KBM-7 (cell line): ENCODE results near the gene ONECUT2.
"Not testable (repeated sequence)": the region's sequence is repeated elsewhere in the genome, so short reads cannot be mapped to it uniquely, and the experiment has no call there.

Experiments
- DNase-seq: peaks from one replicate; pipeline ENCODE4 v3.0.0-alpha.2; 2015
- in situ Hi-C: fragments of 300-500 bp; cut with MboI; formaldehyde crosslinking; loops from 2 replicates; pipeline ENCODE4 v1.14.3; 2020; ENCODE audit warnings: low sequenced_read_pairs, low pct_unique_long_range_greater_than_20kb, mixed read lengths

ONECUT2 gene

GRCh38 chr18:57434536-57435494, at the start of gene ONECUT2:
TSS of gene ONECUT2 (plus strand) at chr18:57435374. CDS start at chr18:57435717, 343 bp downstream.
- in situ Hi-C loops, result loop anchor here (25.0 kb wide), 2 partner anchors 573 to 673 kb away; no protein-coding TSS in a partner anchor
- peak; percentile 95 for DNase-seq

- in situ Hi-C loops, result no loop called here
- DNase-seq, result no peak
Measured at GRCh38 chr18:57389271-57389670, 45.9 kb upstream of the ONECUT2 start.

- no peak for DNase-seq
- in situ Hi-C loops, result no loop called here
Measured at GRCh38 chr18:57390044-57390443, 45.1 kb upstream of the ONECUT2 start.

GRCh38 chr18:57394749-57395148, 40.4 kb upstream of the ONECUT2 start:
- DNase-seq, in situ Hi-C loops: not testable (repeated sequence)

- DNase-seq, in situ Hi-C loops: not testable (repeated sequence)
Measured at GRCh38 chr18:57396831-57397230, 38.3 kb upstream of the ONECUT2 start.

- in situ Hi-C loops, result no loop called here
- DNase-seq, result no peak
Measured at GRCh38 chr18:57397440-57398132, 37.6 kb upstream of the ONECUT2 start.

GRCh38 chr18:57404345-57404744, 30.8 kb upstream of the ONECUT2 start:
- DNase-seq, result no peak
- in situ Hi-C loops, result no loop called here

GRCh38 chr18:57409650-57410049, 25.5 kb upstream of the ONECUT2 start:
- no peak for DNase-seq
- in situ Hi-C loops, result no loop called here

- in situ Hi-C loops, result no loop called here
- no peak for DNase-seq
Measured at GRCh38 chr18:57410749-57411148, 24.4 kb upstream of the ONECUT2 start.

- in situ Hi-C loops, result no loop called here
- DNase-seq, result no peak
Measured at GRCh38 chr18:57416542-57416941, 18.6 kb upstream of the ONECUT2 start.

- no peak for DNase-seq
- in situ Hi-C loops, result no loop called here
Measured at GRCh38 chr18:57422313-57422872, 12.8 kb upstream of the ONECUT2 start.

GRCh38 chr18:57423821-57424220, 11.4 kb upstream of the ONECUT2 start:
- in situ Hi-C loops, result no loop called here
- DNase-seq, result no peak

GRCh38 chr18:57425096-57425495, 10.1 kb upstream of the ONECUT2 start:
- in situ Hi-C loops, result loop anchor here (25.0 kb wide), 2 partner anchors 563 to 663 kb away; no protein-coding TSS in a partner anchor
- no peak for DNase-seq

- in situ Hi-C loops, result loop anchor here (25.0 kb wide), 2 partner anchors 564 to 664 kb away; no protein-coding TSS in a partner anchor
- no peak for DNase-seq
Measured at GRCh38 chr18:57426187-57426586, 9.0 kb upstream of the ONECUT2 start.

- in situ Hi-C loops, result loop anchor here (25.0 kb wide), 2 partner anchors 565 to 665 kb away; no protein-coding TSS in a partner anchor
- DNase-seq, result no peak
Measured at GRCh38 chr18:57427429-57428201, 7.6 kb upstream of the ONECUT2 start.

- DNase-seq, result no peak
- in situ Hi-C loops, result loop anchor here (25.0 kb wide), 2 partner anchors 566 to 666 kb away; no protein-coding TSS in a partner anchor
Measured at GRCh38 chr18:57428221-57429150, 6.7 kb upstream of the ONECUT2 start.

GRCh38 chr18:57429167-57430078, 5.8 kb upstream of the ONECUT2 start:
- no peak for DNase-seq
- in situ Hi-C loops, result loop anchor here (25.0 kb wide), 2 partner anchors 567 to 667 kb away; no protein-coding TSS in a partner anchor
